ENCODE data around the gene SIDT1.

Gene SIDT1

GRCh38 chr3:113531826-113532697 lies at the start of gene SIDT1:
Gene SIDT1 (plus strand): TSS chr3:113532555. CDS start chr3:113533022, 467 bp downstream.
- DNase-seq, result peak; percentile 20 to 46 (median 35)

GRCh38 chr3:113485161-113485609 lies 47.2 kb upstream of the SIDT1 start:
- DNase-seq, result peak in 1 of 4 experiments; percentile 18

GRCh38 chr3:113495035-113495434 lies 37.3 kb upstream of the SIDT1 start:
- peak in 2 of 4 experiments; percentile 3 for DNase-seq

GRCh38 chr3:113496924-113497323 lies 35.4 kb upstream of the SIDT1 start:
- no peak for DNase-seq

GRCh38 chr3:113498221-113499005 lies 33.9 kb upstream of the SIDT1 start:
- DNase-seq, result no peak

GRCh38 chr3:113499081-113499480 lies 33.3 kb upstream of the SIDT1 start:
- DNase-seq, result no peak

- DNase-seq, result no peak
These were observed 30.8 kb upstream of the SIDT1 start for GRCh38 chr3:113501597-113501996.

- DNase-seq, result no peak
These were observed 26.5 kb upstream of the SIDT1 start for GRCh38 chr3:113505867-113506266.

GRCh38 chr3:113507501-113508067 lies 24.8 kb upstream of the SIDT1 start:
- DNase-seq, result no peak

GRCh38 chr3:113508966-113509365 lies 23.4 kb upstream of the SIDT1 start:
- no peak for DNase-seq

GRCh38 chr3:113514265-113514769 lies 18.0 kb upstream of the SIDT1 start:
- DNase-seq, result no peak

- DNase-seq, result no peak
These were observed 16.2 kb upstream of the SIDT1 start for GRCh38 chr3:113516115-113516505.

- no peak for DNase-seq
These were observed 10.4 kb upstream of the SIDT1 start for GRCh38 chr3:113521981-113522380.

GRCh38 chr3:113523241-113523640 lies 9.1 kb upstream of the SIDT1 start:
- DNase-seq, result no peak

GRCh38 chr3:113532698-113533533 lies 561 bp downstream of the SIDT1 start:
- peak; percentile 5 to 24 (median 14) for DNase-seq

GRCh38 chr3:113533534-113533892 lies 1.2 kb downstream of the SIDT1 start:
- peak in 2 of 4 experiments; percentile 6 to 8 for DNase-seq

- DNase-seq, result no peak
These were observed 2.0 kb downstream of the SIDT1 start for GRCh38 chr3:113534365-113534764.

GRCh38 chr3:113535898-113536297 lies 3.5 kb downstream of the SIDT1 start:
- no peak for DNase-seq

GRCh38 chr3:113536627-113537101 lies 4.3 kb downstream of the SIDT1 start:
- DNase-seq, result no peak

GRCh38 chr3:113537155-113537554 lies 4.8 kb downstream of the SIDT1 start:
- no peak for DNase-seq

GRCh38 chr3:113541519-113541918 lies 9.2 kb downstream of the SIDT1 start:
- no peak for DNase-seq

GRCh38 chr3:113545594-113545993 lies 13.2 kb downstream of the SIDT1 start:
- DNase-seq, result no peak
